Measurements from ENCODE around the gene MT2A. TPM values are rescaled to one million over a fixed set of nuclear protein-coding genes. Genes with fewer than 3 reads are reported as not detected.
A peak's percentile ranks its signal among the peaks of the same experiment; 100 is the strongest.
"Not testable (repeated sequence)": the region's sequence is repeated elsewhere in the genome, so short reads cannot be mapped to it uniquely, and the experiment has no call there.

Gene MT2A
- total RNA-seq, 2 experiments from 2014 or later: 141 to 144 TPM

DNA sequence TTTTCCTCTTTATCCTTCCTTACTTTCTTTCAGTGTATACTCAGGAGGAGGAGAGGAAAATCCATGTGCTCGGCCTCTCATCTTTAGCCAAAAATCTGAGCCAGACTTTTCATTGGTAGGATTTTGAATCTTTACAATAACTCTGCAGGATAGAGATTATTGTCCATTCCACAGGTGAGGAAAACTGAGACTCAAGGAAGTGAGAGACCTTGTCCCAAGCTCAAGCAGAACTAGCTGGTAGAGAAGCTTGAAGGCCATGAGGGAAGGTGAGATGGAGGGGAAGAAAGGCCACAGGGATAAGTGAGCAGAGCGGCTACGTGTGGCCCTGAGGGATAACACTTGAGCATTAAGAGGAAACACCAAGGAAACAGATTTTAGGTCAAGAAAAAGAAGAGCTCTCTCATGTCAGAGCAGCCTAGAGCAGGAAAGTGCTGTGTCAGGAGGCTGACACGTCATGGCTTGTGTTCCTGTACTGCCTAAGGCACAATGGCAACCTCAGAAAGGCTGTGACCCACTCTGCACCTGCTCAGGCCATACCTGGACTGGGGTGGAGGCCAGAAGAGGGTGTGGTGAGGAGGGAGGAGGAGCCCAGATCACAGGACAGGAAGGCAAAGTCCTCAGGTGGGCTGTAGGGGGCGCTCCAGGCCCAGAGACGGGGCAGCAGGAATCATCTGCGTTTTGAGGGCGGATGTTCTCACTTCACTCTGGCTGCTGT is 31.6 kb upstream of the MT2A start:
- ATAC-seq: peak; percentile 100
- H3K9me3 Mint-ChIP-seq: peaks cover 5% of the 10 kb centered on the region
- peak overlapping the region; percentile 47 for H3K27ac Mint-ChIP-seq
- H3K4me1 Mint-ChIP-seq (ENCODE audit: low read depth): peaks cover 4% of the 10 kb centered on the region
- ChIA-PET CTCF (interaction anchor here (0.6 to 4.0 kb wide), 54 partner anchors 8 to 378 kb away, joined by 3 to 130 read pairs (median 4); partner anchors contain the start of genes MT1E and MT1X), POLR2A (interaction anchor here (0.6 to 2.3 kb wide), 8 partner anchors 25 to 355 kb away, joined by 3 to 7 read pairs (median 3); partner anchors contain the start of gene MT1X)
- TF ChIP-seq, protein P1, sequence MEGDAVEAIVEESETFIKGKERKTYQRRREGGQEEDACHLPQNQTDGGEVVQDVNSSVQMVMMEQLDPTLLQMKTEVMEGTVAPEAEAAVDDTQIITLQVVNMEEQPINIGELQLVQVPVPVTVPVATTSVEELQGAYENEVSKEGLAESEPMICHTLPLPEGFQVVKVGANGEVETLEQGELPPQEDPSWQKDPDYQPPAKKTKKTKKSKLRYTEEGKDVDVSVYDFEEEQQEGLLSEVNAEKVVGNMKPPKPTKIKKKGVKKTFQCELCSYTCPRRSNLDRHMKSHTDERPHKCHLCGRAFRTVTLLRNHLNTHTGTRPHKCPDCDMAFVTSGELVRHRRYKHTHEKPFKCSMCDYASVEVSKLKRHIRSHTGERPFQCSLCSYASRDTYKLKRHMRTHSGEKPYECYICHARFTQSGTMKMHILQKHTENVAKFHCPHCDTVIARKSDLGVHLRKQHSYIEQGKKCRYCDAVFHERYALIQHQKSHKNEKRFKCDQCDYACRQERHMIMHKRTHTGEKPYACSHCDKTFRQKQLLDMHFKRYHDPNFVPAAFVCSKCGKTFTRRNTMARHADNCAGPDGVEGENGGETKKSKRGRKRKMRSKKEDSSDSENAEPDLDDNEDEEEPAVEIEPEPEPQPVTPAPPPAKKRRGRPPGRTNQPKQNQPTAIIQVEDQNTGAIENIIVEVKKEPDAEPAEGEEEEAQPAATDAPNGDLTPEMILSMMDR (IDR thresholded peaks at IDR 0.05): peak; percentile 84
- no peaks in the 10 kb centered on the region for H3K36me3 Mint-ChIP-seq (ENCODE audit: low read depth)
- H3K4me3 Mint-ChIP-seq: no peak overlapping the region
- peak; percentile 91 for DNase-seq
- intact Hi-C loops (cut with micrococcal nuclease): loop anchor here (1.0 kb wide), 1 partner anchor 126 kb away; no protein-coding TSS in a partner anchor
- no peaks in the 10 kb centered on the region for H3K27me3 Mint-ChIP-seq

DNA sequence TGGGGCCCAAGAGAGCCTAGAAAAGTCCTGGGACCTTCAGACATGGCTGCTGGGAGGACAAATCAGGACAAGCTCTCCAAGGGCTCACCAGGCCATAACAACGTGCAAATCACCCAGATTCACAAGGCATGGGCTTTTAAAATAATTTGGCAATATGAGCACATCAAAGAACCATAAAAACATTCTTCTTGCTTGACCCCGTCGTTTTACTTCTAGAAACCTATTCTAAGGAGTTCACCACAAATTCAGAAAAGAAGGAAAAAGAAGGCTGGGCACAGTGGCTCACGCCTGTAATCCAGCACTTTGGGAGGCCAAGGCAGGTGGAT is 31.1 kb upstream of the MT2A start:
- Mint-ChIP-seq H3K27ac (peak overlapping the region; percentile 47), H3K9me3 (peaks cover 5% of the 10 kb centered on the region), H3K4me1 (ENCODE audit: low read depth) (peaks cover 4% of the 10 kb centered on the region), H3K36me3 (ENCODE audit: low read depth) (no peaks in the 10 kb centered on the region), H3K4me3 (no peak overlapping the region), H3K27me3 (no peaks in the 10 kb centered on the region)
- DNase-seq (no peak), ATAC-seq (no peak)
- intact Hi-C loops (cut with micrococcal nuclease): loop anchor here (1.0 kb wide), 1 partner anchor 125 kb away; no protein-coding TSS in a partner anchor
- POLR2A ChIA-PET: interaction anchor here (0.6 to 2.3 kb wide), 8 partner anchors 24 to 354 kb away, joined by 3 to 7 read pairs (median 3); partner anchors contain the start of gene MT1X
- CTCF ChIA-PET: interaction anchor here (0.6 to 4.0 kb wide), 37 partner anchors 10 to 378 kb away, joined by 3 to 130 read pairs (median 4); partner anchors contain the start of gene MT1E
- TF ChIP-seq, protein P1 (IDR thresholded peaks at IDR 0.05): no peak

DNA sequence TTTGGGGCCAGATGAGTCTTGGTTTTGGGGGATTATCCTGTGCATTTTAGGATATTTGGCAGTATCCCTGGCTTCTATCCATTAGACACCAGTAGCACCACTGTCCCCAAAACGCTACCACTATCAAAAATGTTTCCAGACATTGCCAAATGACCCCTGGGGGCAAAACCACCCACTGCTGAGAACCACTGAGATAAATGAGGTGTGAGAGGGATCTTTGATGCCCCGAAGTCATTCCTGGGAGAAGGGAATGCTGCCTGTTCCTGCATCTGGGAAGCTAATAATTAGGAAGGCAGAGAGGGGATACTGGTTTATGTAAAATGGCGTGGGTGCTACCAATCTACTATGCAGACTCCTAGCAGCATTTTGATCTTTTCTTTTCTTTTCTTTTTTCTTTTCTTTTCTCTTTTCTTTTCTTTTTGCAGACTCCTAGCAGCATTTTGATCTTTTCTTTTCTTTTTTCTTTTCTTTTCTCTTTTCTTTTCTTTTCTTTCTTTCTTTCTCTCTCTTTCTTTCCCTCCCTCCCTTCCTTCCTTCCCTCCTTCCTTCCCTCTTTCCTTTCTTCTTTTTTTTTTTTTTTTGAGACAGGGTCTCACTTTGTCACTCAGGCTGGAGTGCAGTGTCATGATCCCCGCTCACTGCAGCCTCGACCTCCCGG is 27.9 kb upstream of the MT2A start:
- intact Hi-C loops (cut with micrococcal nuclease): no loop called here
- ChIA-PET CTCF (interaction anchor here (0.9 to 3.1 kb wide), 4 partner anchors 9 to 121 kb away, joined by 3 to 14 read pairs (median 4); no protein-coding TSS in a partner anchor), POLR2A (interaction anchor here (0.8 kb wide), 1 partner anchor 127 kb away, joined by 3 read pairs; no protein-coding TSS in a partner anchor)
- peaks cover 4% of the 10 kb centered on the region for H3K4me1 Mint-ChIP-seq (ENCODE audit: low read depth)
- no peak for DNase-seq
- H3K27ac Mint-ChIP-seq: no peak overlapping the region
- no peaks in the 10 kb centered on the region for H3K27me3 Mint-ChIP-seq
- TF ChIP-seq, protein P1 (IDR thresholded peaks at IDR 0.05): peak; percentile 28
- H3K36me3 Mint-ChIP-seq (ENCODE audit: low read depth): no peaks in the 10 kb centered on the region
- H3K4me3 Mint-ChIP-seq: no peak overlapping the region
- H3K9me3 Mint-ChIP-seq: no peaks in the 10 kb centered on the region
- no peak for ATAC-seq

DNA sequence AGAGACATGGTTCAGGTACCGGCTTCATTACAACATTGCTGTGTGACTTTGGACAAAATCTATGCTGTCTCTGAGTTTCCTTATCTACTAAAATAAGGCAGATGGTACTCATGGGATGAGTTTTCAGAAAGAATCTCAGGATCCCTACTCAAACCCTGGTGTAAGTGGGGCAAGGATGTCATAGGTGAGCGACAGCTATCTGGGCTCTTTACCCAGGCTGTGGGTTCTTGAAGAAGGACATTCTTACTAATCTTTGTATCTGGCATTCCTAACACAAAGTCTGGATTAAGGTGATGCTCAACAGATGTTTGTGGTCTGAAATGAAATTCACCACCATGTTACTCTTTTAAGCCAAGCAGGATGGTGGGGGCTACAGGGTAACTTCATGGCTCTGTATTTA is 25.5 kb upstream of the MT2A start:
- DNase-seq; H3K9me3 Mint-ChIP-seq; H3K36me3 Mint-ChIP-seq (ENCODE audit: low read depth); H3K4me1 Mint-ChIP-seq (ENCODE audit: low read depth); H3K27ac Mint-ChIP-seq; H3K4me3 Mint-ChIP-seq; intact Hi-C loops (cut with micrococcal nuclease); H3K27me3 Mint-ChIP-seq; ATAC-seq: not testable (repeated sequence)
- ChIA-PET CTCF (interaction anchor here (0.6 to 3.1 kb wide), 5 partner anchors 9 to 82 kb away, joined by 3 to 14 read pairs (median 3); no protein-coding TSS in a partner anchor), POLR2A (interaction anchor here (0.6 kb wide), 1 partner anchor 115 kb away, joined by 3 read pairs; no protein-coding TSS in a partner anchor)

DNA sequence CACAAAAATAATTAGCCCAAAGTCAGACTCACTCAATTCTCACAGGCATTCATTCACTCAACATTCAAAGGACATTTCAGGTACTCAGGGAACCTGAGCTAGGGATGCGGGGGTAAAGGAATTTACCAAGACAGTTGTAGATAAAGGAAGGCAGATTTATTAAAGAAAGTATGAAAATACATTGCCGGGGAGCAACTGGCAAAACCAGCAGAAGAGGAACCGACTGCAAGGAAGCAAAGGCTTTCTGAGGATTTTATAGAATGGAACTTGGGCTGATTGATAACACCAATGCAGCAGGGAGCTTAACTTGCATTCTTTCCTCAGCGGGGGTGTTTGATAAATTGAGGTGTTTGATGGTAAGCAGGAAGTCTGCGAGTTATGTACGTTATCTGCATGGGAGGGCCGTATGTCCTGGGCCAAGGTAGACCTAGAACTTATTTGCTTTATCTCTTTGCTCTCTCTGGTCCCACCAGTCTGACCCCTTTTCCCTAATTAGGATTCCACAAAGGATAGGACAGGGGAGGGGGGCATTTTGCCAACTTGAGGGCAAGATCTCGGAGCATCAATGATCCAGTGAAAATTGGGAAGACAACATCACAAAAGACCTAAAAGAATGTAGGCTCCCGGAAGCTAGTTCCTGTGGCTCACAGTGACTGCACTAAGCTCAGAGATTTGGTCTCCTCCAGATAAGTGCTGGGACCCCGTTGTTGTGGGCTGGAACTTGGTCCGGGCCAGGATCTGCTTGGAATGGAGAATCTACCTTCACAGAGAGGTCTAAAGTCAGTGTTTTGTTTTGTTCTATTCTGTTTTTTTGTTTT is 24.8 kb upstream of the MT2A start:
- ChIA-PET CTCF (interaction anchor here (0.9 to 3.1 kb wide), 5 partner anchors 8 to 119 kb away, joined by 3 to 14 read pairs (median 3); no protein-coding TSS in a partner anchor), POLR2A (interaction anchor here (0.6 kb wide), 1 partner anchor 116 kb away, joined by 3 read pairs; no protein-coding TSS in a partner anchor)
- Mint-ChIP-seq H3K27ac (no peak overlapping the region), H3K4me1 (ENCODE audit: low read depth) (no peaks in the 10 kb centered on the region), H3K9me3 (no peaks in the 10 kb centered on the region), H3K36me3 (ENCODE audit: low read depth) (no peaks in the 10 kb centered on the region), H3K27me3 (peaks cover 3% of the 10 kb centered on the region), H3K4me3 (no peak overlapping the region)
- no peak for DNase-seq
- TF ChIP-seq, protein P1 (IDR thresholded peaks at IDR 0.05): no peak
- intact Hi-C loops (cut with micrococcal nuclease): no loop called here
- ATAC-seq: no peak
